Mucosa of descending colon (tissue), 3 donors: ENCODE measurements around the gene DEXI. TPM values are rescaled to one million over a fixed set of nuclear protein-coding genes. Genes with fewer than 3 reads are reported as not detected.

Experiments
- ATAC-seq: fragments of 200-7000 bp; cut with Tn5 transposase; one replicate; pipeline ENCODE4 v1.9.1; 2020; ENCODE audit warnings: mild to moderate bottlenecking, moderate library complexity
- DNase-seq, 3 donors: peaks; one replicate each; pipeline ENCODE4 v3.0.0-alpha.2; 2020
- H3K36me3 ChIP-seq: fragments of 200-600 bp; one replicate; pipeline ENCODE4 v1.8.0; 2021; ENCODE audit warnings: low read depth, mild to moderate bottlenecking
- H3K4me1 ChIP-seq: fragments of 200-600 bp; one replicate; pipeline ENCODE4 v1.8.0; 2021; ENCODE audit warnings: low read depth, mild to moderate bottlenecking
- H3K4me3 ChIP-seq: fragments of 200-600 bp; one replicate; pipeline ENCODE4 v1.8.0; 2021; ENCODE audit warnings: mild to moderate bottlenecking
- H3K9me3 ChIP-seq: fragments of 200-600 bp; one replicate; pipeline ENCODE4 v1.8.0; 2021; ENCODE audit warnings: mild to moderate bottlenecking
- intact Hi-C, 2 donors: fragments of 100-400 bp; cut with DNase I in 1 of 2; cut with micrococcal nuclease in 1 of 2; formaldehyde crosslinking; loops; one replicate each; pipeline versions ENCODE4 v1.11.0 to v1.11.1; 2022; cut with DNase I, micrococcal nuclease
- total RNA-seq, 3 donors: library from RNA; stranded (reverse); fragmentation: NEBNext Ultra II Directional in 2 of 3; extraction: Animal tissue kit (Norgen Biotek cat#: 25700) in 2 of 3; gene quantifications; one replicate each; pipeline versions ENCODE4 v1.2.1 to v1.2.4, GENCODE V29; 2021 to 2023
- TF ChIP-seq, protein P1 (sequence below): fragments of 200-600 bp; IDR thresholded peaks from one replicate; pipeline ENCODE4 v1.8.0; 2022; ENCODE audit warnings: antibody characterized with exemption, mild to moderate bottlenecking
- donor health status: DM: no; HTN: no; CAD: no; lungs with moderate emphysema.
- donor health status: DM: no; HTN: no; CAD: no.
- donor health status: DM: no; HTN: yes; CAD: no.

DEXI gene
- total RNA-seq, 3 donors from 2014 or later: 18.0 to 44.8 (median 26.6) TPM

DNA sequence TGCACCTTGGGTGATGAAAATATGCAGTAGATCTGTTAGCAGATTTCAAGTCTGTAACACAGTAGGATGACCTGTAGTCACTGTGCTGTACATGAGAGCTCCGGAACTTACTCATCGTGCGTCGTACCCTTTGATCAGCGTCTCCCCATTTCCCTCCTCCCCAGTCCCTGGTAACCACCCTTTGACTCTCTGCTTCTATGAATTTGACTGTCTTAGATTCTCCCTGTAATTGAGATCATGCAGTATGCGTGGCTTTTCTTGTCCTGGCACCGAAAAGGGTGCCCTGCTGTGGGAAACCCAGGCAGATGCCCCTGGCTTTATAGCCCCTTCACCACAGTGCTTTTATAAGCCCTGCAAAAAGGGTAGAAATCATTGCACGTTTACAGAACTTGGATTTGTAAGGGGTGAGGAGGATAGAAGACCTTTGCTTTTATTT lies 22.6 kb upstream of the DEXI start:
- H3K9me3 ChIP-seq: no peaks in the 10 kb centered on the region
- DNase-seq (no peak), ATAC-seq (peak; percentile 48)
- no peaks in the 10 kb centered on the region for H3K36me3 ChIP-seq
- TF ChIP-seq, protein P1, sequence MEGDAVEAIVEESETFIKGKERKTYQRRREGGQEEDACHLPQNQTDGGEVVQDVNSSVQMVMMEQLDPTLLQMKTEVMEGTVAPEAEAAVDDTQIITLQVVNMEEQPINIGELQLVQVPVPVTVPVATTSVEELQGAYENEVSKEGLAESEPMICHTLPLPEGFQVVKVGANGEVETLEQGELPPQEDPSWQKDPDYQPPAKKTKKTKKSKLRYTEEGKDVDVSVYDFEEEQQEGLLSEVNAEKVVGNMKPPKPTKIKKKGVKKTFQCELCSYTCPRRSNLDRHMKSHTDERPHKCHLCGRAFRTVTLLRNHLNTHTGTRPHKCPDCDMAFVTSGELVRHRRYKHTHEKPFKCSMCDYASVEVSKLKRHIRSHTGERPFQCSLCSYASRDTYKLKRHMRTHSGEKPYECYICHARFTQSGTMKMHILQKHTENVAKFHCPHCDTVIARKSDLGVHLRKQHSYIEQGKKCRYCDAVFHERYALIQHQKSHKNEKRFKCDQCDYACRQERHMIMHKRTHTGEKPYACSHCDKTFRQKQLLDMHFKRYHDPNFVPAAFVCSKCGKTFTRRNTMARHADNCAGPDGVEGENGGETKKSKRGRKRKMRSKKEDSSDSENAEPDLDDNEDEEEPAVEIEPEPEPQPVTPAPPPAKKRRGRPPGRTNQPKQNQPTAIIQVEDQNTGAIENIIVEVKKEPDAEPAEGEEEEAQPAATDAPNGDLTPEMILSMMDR: no peak
- intact Hi-C loops: loop anchor here in 1 of 2 donors (5.0 kb wide), 1 partner anchor 392 kb away; no protein-coding TSS in a partner anchor
- H3K4me3 ChIP-seq: no peak overlapping the region
- no peaks in the 10 kb centered on the region for H3K4me1 ChIP-seq

- TF ChIP-seq, protein P1: peak; percentile 76
- peak; percentile 82 to 89 (median 87) for DNase-seq
- ATAC-seq: peak; percentile 92
- H3K4me1 ChIP-seq: no peaks in the 10 kb centered on the region
- intact Hi-C loops: no loop called here
- no peaks in the 10 kb centered on the region for H3K36me3 ChIP-seq
- H3K9me3 ChIP-seq: no peaks in the 10 kb centered on the region
- no peak overlapping the region for H3K4me3 ChIP-seq
Observed at GRCh38 chr16:10964039-10964890, 22.0 kb upstream of the DEXI start.

GRCh38 chr16:10961231-10961630 lies 19.0 kb upstream of the DEXI start:
- intact Hi-C loops: no loop called here
- TF ChIP-seq, protein P1: no peak
- no peak for ATAC-seq
- Histone ChIP-seq H3K4me3 (no peak overlapping the region), H3K36me3 (no peaks in the 10 kb centered on the region), H3K9me3 (no peaks in the 10 kb centered on the region), H3K4me1 (no peaks in the 10 kb centered on the region)
- no peak for DNase-seq

GRCh38 chr16:10959161-10959560 lies 16.9 kb upstream of the DEXI start:
- Histone ChIP-seq H3K9me3 (no peaks in the 10 kb centered on the region), H3K4me1 (no peaks in the 10 kb centered on the region), H3K4me3 (no peak overlapping the region), H3K36me3 (no peaks in the 10 kb centered on the region)
- ATAC-seq (no peak), DNase-seq (no peak)
- TF ChIP-seq, protein P1: no peak
- intact Hi-C loops: no loop called here

DNA sequence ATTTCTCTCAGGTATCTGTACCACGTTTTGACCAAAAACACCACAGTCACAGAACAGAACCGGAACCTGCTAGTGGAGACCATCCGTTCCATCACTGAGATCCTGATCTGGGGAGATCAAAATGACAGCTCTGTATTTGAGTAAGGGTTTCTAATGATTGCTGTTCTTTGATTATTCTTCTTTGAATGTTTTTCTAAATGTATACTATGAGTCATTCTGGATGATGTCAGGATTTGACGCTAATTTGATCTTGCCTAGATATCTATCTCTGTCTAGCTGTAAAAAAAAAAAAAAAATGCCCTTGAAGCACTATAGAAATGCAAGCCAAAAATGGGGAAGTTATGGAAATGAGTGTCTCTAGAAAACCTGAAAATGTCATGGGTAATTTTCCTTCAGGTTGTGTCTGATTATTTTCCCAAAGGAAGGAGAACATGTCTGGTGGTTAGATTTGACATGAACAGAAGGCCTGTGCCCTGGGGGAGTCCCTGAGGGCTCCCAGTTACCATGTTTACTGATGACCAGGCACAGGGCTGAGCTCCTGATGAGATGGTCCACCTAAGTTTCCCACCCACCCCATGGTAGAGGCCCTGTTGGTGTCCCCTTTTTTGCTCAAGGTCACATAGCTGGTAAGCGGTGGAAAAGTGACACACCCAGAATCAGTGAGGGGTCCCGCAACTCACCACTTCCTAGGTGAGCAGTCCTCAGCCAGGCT lies 15.7 kb upstream of the DEXI start:
- no peaks in the 10 kb centered on the region for H3K9me3 ChIP-seq
- H3K36me3 ChIP-seq: no peaks in the 10 kb centered on the region
- intact Hi-C loops: no loop called here
- no peaks in the 10 kb centered on the region for H3K4me1 ChIP-seq
- ATAC-seq (no peak), DNase-seq (no peak)
- TF ChIP-seq, protein P1: no peak
- no peak overlapping the region for H3K4me3 ChIP-seq
